Keratinocyte (primary cell): Measurements from ENCODE around the gene HOXD1. TPM values are rescaled to one million over a fixed set of nuclear protein-coding genes. Genes with fewer than 3 reads are reported as not detected.
A peak's percentile ranks its signal among the peaks of the same experiment; 100 is the strongest.

Experiments
- DNase-seq: peaks from one replicate; pipeline ENCODE4 v3.0.0-alpha.2; 2011; ENCODE audit warnings: low read depth, missing footprints, low spot score
- FAIRE-seq: peaks from 2 replicates; lab custom pipeline; 2011; peaks lifted over from hg19 to GRCh38; lab: Jason Lieb, UNC
- H2AFZ ChIP-seq: 2 replicates; pipeline ENCODE4 v1.6.0; 2012; ENCODE audit warnings: low read length, control low read depth, inconsistent platforms; ENCODE audit not compliant: control insufficient read depth
- H3K27ac ChIP-seq: 2 replicates; pipeline ENCODE4 v1.5.1; 2011; ENCODE audit warnings: low read length; ENCODE audit not compliant: control insufficient read depth, insufficient read depth
- H3K27me3 ChIP-seq: 3 replicates; pipeline ENCODE4 v1.6.0; 2011; ENCODE audit warnings: low read length; ENCODE audit not compliant: control insufficient read depth, insufficient read depth; ENCODE audit errors: extremely low read depth
- H3K36me3 ChIP-seq, 2 experiments: 2 replicates in 1 of 2; 3 replicates in 1 of 2; pipeline ENCODE4 v1.5.1; 2011; ENCODE audit warnings: low read length in 2 of 2, mild to moderate bottlenecking in 1 of 2; ENCODE audit not compliant: control insufficient read depth in 2 of 2, insufficient read depth in 2 of 2; ENCODE audit errors: extremely low read depth in 1 of 2
- H3K4me1 ChIP-seq: 3 replicates; pipeline ENCODE4 v1.5.1; 2011; ENCODE audit warnings: low read length; ENCODE audit not compliant: control insufficient read depth, insufficient read depth; ENCODE audit errors: extremely low read depth
- H3K4me2 ChIP-seq: 3 replicates; pipeline ENCODE4 v1.6.0; 2011; ENCODE audit warnings: low read depth, low read length; ENCODE audit not compliant: control insufficient read depth, insufficient read depth; ENCODE audit errors: extremely low read depth
- H3K4me3 ChIP-seq, 3 experiments: fragments of 200-600 bp in 1 of 3; sonication (generic) in 1 of 3; 2 replicates in 2 of 3; 3 replicates in 1 of 3; pipeline ENCODE4 v1.5.1; 2011 to 2016; ENCODE audit warnings: low read length in 3 of 3, mild to moderate bottlenecking in 3 of 3, control low read depth in 2 of 3, inconsistent platforms in 1 of 3, low read depth in 1 of 3, mixed read lengths in 1 of 3, mixed run types in 1 of 3, moderate library complexity in 1 of 3; ENCODE audit not compliant: control insufficient read depth in 2 of 3, insufficient read depth in 2 of 3; ENCODE audit errors: extremely low read depth in 1 of 3
- H3K79me2 ChIP-seq: 2 replicates; pipeline ENCODE4 v1.6.0; 2012; ENCODE audit warnings: low read length; ENCODE audit not compliant: control insufficient read depth, insufficient read depth
- H3K9ac ChIP-seq: 3 replicates; pipeline ENCODE4 v1.6.0; 2011; ENCODE audit warnings: low read length; ENCODE audit not compliant: control insufficient read depth, insufficient read depth; ENCODE audit errors: extremely low read depth
- H3K9me1 ChIP-seq: 3 replicates; pipeline ENCODE4 v1.6.0; 2011; ENCODE audit warnings: low read length; ENCODE audit not compliant: control insufficient read depth, insufficient read depth; ENCODE audit errors: extremely low read depth
- H3K9me3 ChIP-seq: 2 replicates; pipeline ENCODE4 v1.5.1; 2012; ENCODE audit warnings: low read depth, low read length; ENCODE audit not compliant: control insufficient read depth
- H4K20me1 ChIP-seq: 3 replicates; pipeline ENCODE4 v1.6.0; 2011; ENCODE audit warnings: low read length; ENCODE audit not compliant: control insufficient read depth, insufficient read depth; ENCODE audit errors: extremely low read depth
- CTCF ChIP-seq, 3 experiments: IDR thresholded peaks in 1 of 3; conservative IDR thresholded peaks in 1 of 3; optimal IDR thresholded peaks in 1 of 3; 2 replicates in 2 of 3; 3 replicates in 1 of 3; pipeline versions ENCODE3 to v1.5.1; 2011; ENCODE audit warnings: low read length in 3 of 3, mild to moderate bottlenecking in 3 of 3, moderate library complexity in 2 of 3, control low read depth in 1 of 3, inconsistent platforms in 1 of 3; ENCODE audit not compliant: insufficient read depth in 2 of 3; ENCODE audit errors: extremely low read depth in 1 of 3
- EZH2 ChIP-seq: IDR thresholded peaks from one replicate; pipeline ENCODE4 v1.6.1; 2012; ENCODE audit warnings: inconsistent platforms, mild to moderate bottlenecking, low read length, moderate library complexity
- dilution Hi-C: fragments of 300-500 bp; cut with MboI; formaldehyde crosslinking; loops from one replicate; pipeline ENCODE4 v1.7.0; 2020; ENCODE audit warnings: low sequenced_read_pairs; ENCODE audit not compliant: extremely low pct_ligation_motif_present
- polyA minus RNA-seq, 3 experiments: library from RNA; depleted of rRNA, polyadenylated mRNA; stranded (reverse); fragments of >200 nt; gene quantifications; 1 replicate in 1 of 3; 2 replicates in 1 of 3; 3 replicates in 1 of 3; pipeline ENCODE4 v1.2.3, GENCODE V29; 2011
- polyA plus RNA-seq, 5 experiments: library from polyadenylated mRNA; depleted of rRNA in 3 of 5; stranded (reverse) in 3 of 5; stranded (forward) in 1 of 5; unstranded in 1 of 5; fragments of >200 nt; gene quantifications; 1 replicate in 1 of 5; 2 replicates in 3 of 5; 3 replicates in 1 of 5; pipeline versions ENCODE4 v1.2.1 to v1.2.3, GENCODE V29; 2011 to 2012; ENCODE audit warnings: missing spikeins in 2 of 5, low read depth in 1 of 5, low replicate concordance in 1 of 5

The HOXD1 gene
- not detected in 3 replicates for polyA plus RNA-seq
- not detected for polyA plus RNA-seq (2011; ENCODE audit: low read depth)
- not detected in 2 replicates for polyA plus RNA-seq (2011; cell fraction: cytosol; rRNA removed)
- not detected in 2 replicates for polyA plus RNA-seq (2011; cell fraction: nucleus; rRNA removed)
- not detected in 2 replicates for polyA plus RNA-seq (2012; ENCODE audit: low replicate concordance)
- not detected in 3 replicates for polyA minus RNA-seq
- polyA minus RNA-seq (2011; cell fraction: cytosol; rRNA and poly(A)+ RNA removed) = not detected
- polyA minus RNA-seq (2011; cell fraction: nucleus; rRNA and poly(A)+ RNA removed) = not detected in 2 replicates

- peak within 1 kb of the TSS; percentile 30 for H2AFZ ChIP-seq
- H3K27me3 ChIP-seq = peaks cover 67% of the 10 kb centered on the region
- H3K9me1 ChIP-seq = no peaks in the 10 kb centered on the region
- TF ChIP-seq CTCF (optimal IDR thresholded peaks at IDR 0.05 in 1 of 3, IDR thresholded peaks at IDR 0.05 in 1 of 3, conservative IDR thresholded peaks at IDR 0.05 in 1 of 3; ENCODE audit: extremely low read depth in 1 of 3, insufficient read depth in 2 of 3, low read length in 3 of 3) = no peak
- peak; percentile 82 for TF ChIP-seq EZH2
- peaks cover 6% of the 10 kb centered on the region for H3K4me1 ChIP-seq
- peak within 1 kb of the TSS; percentile 31 to 72 (median 57) for H3K4me3 ChIP-seq
- H3K27ac ChIP-seq = no peak within 1 kb of the TSS
- no peaks in the 10 kb centered on the region for H3K79me2 ChIP-seq
- no peak within 1 kb of the TSS for H3K9ac ChIP-seq
- peak within 1 kb of the TSS; percentile 87 for H3K4me2 ChIP-seq
- FAIRE-seq (no peak), DNase-seq (no peak)
- H3K9me3 ChIP-seq = no peaks in the 10 kb centered on the region
- H4K20me1 ChIP-seq = no peaks in the 10 kb centered on the region
- no peaks in the 10 kb centered on the region for H3K36me3 ChIP-seq
- dilution Hi-C loops = no loop called here
Observed at GRCh38 chr2:176187899-176188773, at the start of gene HOXD1. HOXD1 (plus strand) TSS chr2:176188668; CDS start chr2:176188802, 134 bp downstream.

- Histone ChIP-seq H3K36me3 (no peaks in the 10 kb centered on the region), H3K9me3 (peaks cover 8% of the 10 kb centered on the region), H2AFZ (no peak overlapping the region), H3K27ac (no peak overlapping the region), H3K4me2 (no peak overlapping the region), H3K27me3 (peaks cover 78% of the 10 kb centered on the region), H3K9me1 (no peaks in the 10 kb centered on the region), H3K4me1 (no peaks in the 10 kb centered on the region), H4K20me1 (no peaks in the 10 kb centered on the region), H3K4me3 (no peak overlapping the region), H3K79me2 (no peaks in the 10 kb centered on the region), H3K9ac (no peak overlapping the region)
- no peak for TF ChIP-seq CTCF (optimal IDR thresholded peaks at IDR 0.05 in 1 of 3, IDR thresholded peaks at IDR 0.05 in 1 of 3, conservative IDR thresholded peaks at IDR 0.05 in 1 of 3; ENCODE audit: extremely low read depth in 1 of 3, insufficient read depth in 2 of 3, low read length in 3 of 3)
- no peak for TF ChIP-seq EZH2
- no peak for FAIRE-seq
- dilution Hi-C loops = no loop called here
- no peak for DNase-seq
Observed at GRCh38 chr2:176138923-176139660, 49.4 kb upstream of the HOXD1 start.
